HG03175 (cell line): ENCODE data around the gene IGF1.

Experiments used
- ATAC-seq: cut with Tn5 transposase; IDR thresholded peaks from one replicate; pipeline ENCODE4 v1.9.1; 2021; ENCODE audit warnings: mild to moderate bottlenecking, moderate library complexity; ENCODE audit not compliant: unreplicated experiment

Gene IGF1

DNA sequence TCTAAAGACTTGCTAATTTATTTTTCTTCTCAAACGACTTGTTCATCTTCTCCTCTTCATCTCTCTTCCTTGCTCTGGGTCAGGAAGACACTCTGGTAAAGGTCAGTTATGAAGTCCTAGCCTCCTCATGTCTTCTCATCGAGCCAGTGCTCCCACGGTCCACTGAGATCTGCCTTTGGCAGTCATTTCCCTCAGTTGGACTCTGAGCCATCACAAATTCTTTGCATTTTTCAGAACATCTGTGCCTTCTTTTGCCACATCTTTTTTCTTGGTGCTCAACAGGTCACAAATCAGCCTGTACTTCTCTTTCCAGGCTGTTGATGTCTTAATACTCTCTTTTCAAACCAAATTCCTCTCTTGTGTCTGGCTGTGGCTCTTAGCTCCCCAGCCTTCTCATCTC, 49.7 kb downstream of the IGF1 start:
- no peak for ATAC-seq

DNA sequence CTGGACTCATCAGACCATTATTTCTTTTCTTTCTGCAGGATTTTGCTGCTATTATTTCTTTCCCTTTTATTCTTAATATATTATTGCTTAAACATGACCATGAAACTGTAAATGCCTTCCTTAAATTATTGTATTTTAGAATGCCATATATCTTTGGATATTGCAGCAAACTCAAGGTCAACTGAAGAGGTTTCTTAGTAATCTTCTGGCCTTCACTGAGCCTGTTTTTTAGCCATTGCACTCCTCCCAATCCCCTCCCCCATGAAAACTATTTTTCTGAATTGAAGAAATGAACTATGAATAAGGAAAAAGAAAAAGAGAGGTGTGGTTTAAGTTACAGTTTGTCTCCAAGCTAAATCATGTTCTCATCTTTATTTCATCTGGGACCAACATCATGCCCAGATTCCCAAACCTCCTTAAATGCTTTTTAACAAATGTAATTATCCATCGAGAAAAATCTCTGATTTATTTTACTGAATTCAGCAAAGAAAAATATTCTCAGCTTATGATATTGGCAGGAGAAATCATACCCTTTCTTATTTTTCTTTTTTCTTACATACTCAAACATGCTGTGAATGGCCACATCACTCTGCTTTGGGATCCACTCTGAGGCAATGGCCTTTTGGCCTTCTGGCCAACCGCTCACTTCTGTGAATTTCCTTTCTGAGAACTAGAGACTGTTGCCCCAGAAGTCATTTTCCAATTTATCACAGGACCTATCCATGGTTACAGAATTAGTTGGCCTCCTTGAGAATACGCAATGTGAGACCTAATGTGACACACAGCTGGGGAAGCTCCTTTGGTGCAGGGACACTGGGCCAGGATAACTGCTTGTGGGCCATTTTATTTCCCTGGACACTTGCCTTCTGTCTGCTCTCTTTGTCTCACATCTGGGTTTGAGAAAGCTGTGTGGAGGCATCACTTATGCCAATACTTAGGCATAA, 50.9 kb downstream of the IGF1 start:
- ATAC-seq: no peak

DNA sequence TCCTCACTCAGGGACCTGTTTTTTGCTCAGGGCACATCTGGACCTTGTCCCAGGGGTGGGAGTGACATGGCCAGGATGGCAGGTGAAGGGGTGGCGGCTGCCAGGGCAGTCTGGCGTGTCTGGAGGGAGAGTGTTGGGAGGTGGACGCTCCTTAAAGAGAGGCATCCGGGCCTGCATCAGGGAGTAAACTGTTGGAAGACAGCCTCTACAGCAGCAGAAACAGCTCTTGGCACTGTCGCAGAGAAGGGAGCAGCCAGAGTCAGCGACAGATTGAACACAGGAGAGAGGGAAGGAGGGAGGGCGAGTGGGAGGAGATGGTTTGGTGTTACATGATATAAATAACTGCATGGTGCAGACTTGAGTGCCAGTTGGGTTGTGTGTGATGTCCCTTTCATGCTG, 52.8 kb downstream of the IGF1 start:
- ATAC-seq: no peak

DNA sequence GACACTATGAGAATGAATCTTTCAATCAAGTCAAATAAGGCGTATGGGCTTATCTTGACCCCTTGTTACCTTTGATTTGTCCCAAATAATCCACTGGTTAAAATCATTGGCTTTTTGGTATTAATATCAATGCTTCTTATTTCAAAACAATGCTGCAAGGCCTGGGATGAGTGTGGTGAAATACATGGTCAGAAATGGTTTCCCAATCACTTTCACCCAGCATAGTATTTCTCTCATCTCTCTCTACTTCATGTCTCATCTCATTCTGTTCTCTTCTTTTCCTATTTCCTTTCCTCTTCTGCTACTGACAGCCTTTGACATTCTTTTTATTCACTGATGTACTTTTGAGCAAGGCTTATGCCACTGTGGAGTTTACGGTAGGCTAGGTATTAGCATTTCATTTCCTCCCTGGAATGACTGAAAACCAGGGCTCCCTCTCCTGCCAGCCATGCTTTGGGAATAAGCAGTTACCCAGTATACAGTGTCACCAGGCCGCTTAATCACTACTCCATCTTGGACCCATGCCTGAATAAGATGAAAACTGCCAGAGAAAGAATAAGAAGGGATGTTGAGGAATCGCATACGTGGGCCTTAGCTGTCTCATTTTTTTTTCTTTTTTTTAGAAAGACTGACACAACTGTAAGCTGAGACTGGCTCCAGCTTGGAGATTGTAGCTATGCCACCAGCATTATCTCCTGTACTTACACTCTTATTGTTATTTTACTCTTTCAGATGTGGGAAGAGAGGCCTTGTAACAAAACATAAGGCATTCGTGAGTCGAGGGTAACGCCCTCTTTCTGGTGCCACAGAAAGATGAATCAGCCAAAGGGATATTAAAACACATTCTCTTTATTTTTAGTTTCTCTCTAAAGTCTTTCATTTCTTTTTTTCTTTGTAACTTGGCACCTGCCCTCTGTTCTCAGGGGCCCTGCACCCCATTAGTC, 53.5 kb downstream of the IGF1 start:
- ATAC-seq: no peak

DNA sequence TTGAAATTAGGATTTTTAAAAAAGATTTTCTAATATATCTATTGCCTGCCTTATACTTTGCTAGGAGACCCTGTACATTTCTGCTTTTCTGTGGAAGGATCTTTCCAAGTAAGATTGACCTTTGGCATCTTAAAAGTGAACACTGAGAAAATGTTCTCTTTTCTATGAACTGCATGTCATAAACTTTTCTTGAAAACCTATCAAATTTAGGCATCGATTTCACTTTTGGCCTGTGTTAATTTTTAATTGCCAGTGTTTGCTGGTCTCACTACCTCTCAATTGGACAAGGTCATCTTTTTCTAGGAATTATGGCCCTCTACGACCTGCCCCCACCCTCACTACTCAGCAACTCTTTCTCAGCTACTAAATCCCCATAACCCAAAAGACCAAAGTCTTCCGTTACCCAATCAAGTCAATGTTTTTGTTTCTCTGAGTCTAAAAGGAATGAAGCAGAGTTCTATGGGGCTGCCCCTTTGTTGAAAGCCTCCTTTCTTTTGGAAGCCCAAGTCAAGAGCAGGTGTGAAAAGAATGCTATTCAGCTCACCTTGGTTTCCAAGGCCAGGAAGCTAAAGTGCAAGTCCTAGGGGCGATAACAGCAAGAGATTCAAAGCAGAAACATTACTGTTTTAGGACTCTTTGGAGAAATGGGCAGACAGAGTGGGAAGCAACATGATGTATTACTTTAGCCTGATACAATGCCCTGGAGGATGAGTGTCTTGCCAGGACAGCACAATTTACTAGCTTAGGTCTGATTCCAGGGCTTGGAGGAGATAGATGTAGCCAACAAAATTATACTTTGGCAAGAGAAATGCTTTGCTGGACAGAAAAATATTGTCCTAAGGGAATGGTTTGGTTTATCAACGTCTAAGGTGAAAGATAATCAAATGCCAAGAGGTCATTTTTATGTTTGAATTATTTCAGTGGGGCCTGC, 55.0 kb downstream of the IGF1 start:
- no peak for ATAC-seq

DNA sequence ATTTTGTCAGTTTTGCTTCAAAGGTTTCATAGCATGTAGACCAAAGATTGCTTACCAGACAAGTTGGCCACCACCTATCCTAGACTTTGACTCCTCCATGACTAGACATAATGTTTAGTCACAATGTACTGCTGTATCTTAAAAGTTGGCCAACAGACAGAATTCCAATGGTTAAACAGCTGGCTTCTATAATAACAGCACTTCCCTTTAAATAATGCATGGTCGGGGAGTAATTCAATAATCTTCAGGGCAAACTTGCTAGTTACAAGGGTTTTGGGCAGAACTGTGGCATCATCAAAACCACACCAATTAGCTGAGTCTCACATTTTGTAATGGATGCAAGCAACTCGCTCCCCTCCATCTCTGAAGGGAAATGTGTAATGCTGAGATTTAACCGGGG, 56.9 kb downstream of the IGF1 start:
- ATAC-seq: no peak

DNA sequence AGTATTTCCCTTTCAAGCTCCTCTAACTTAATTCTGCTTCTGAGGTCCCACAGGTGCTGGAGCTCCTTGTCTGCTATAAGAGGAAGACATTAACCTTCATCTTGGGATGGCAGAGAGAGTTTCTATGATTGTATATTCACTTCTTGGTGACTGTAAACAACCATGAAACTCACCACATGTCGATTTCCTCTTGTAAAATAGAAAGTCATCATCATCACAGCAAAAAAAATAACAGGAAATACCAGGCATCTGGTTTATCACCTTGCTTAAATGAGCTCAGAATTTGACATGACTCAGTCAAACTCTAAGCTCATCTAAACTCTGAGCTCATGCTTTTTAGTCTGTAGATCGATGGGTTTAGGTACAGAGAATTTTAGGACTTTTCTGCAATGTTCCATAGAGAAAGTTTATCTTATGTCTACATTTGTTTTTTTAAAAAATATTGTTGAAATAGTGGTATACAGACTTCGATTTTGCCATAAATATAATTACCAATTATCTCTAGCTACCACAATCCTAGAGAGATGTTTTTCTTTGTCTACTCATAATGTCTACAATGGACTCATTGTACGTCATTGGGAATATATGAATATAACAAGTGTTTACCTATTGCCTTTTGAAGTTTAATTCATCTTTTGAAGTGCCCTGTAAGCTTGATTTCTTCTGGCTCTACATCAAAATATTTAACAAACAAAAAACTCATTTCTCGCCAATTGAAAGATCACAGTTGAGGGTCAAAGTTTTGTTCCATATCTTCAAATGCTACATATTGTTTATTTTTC, 58.4 kb downstream of the IGF1 start:
- ATAC-seq: no peak

DNA sequence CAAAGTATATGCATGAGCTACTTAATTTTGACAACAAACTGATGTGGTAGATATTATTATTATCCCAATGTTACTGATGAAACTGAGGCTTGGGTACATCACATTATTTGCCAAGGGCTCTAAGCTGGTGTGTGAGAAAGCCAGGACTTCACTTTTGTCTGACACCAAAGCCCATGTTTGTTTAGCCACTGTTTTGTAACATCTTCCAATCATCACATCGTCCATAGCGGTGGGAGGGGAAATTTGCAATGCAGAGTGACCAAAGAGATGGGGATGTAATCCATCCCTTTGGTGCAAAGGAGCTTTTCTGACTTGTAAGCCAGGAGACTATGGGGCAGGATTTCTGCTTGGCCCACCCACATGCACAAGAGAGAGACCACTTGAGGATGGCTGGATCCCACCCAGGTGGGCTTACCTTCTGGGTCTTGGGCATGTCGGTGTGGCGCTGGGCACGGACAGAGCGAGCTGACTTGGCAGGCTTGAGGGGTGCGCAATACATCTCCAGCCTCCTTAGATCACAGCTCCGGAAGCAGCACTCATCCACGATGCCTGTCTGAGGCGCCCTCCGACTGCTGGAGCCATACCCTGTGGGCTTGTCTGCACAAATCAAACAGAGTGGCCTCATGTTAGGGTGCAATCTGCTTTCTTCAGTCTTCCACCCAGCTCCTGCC, 61.1 kb downstream of the IGF1 start:
- no peak for ATAC-seq

DNA sequence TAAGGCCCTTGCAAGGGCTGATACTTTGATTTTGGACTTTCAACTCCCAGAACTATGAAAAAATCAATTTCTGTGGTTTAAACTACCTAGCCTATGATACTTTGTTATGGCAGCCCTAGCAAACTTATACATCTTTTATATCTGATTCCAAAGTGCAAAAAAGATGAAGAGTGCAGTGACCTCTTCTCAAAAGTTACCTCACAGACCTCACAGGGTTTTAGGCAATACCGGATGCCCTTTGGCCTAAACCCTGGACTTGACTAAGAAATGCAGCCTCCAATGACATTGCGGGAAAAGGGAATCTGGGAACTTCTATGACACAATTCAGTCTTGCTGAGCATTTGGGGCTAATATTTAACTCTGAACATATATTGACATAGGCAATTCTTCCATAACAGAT, 63.3 kb downstream of the IGF1 start:
- no peak for ATAC-seq

DNA sequence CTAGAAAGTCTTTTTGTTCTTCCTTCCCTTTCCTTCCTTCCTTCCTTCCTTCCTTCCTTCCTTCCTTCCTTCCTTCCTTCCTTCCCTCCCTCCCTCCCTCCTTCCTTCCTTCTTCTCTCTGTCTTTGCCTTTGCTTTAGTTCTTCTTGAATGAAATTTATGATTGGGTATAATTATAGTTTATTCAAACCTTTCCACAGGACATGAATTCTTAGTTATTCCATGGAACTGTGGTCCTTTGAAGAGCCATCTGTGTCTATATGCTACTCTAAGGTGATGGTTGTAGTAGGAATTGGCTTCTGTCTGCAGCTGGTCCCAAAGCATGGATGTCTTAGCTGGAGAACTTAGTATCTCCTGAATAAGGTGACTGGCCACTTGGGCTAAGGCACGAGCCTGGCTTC, 64.8 kb downstream of the IGF1 start:
- ATAC-seq: no peak

DNA sequence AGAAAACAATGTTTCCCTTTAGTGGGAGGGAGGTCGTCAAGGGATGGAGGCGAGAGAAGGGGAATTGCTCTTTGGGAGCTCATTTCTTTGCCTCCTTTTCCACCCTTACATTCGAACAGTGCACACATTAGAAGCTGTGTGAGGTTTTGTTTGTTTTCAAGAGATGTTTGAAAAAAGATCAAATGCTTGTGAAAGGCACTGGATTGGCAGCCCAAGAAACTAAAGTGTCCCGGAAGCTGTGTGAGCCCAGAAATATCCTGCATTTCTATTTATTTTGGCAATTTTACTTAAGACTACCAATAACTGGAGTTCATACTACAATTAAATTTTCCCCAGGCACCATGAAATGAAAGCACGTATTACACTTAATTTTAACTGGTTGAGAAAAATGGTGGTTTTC, 67.0 kb downstream of the IGF1 start:
- no peak for ATAC-seq

DNA sequence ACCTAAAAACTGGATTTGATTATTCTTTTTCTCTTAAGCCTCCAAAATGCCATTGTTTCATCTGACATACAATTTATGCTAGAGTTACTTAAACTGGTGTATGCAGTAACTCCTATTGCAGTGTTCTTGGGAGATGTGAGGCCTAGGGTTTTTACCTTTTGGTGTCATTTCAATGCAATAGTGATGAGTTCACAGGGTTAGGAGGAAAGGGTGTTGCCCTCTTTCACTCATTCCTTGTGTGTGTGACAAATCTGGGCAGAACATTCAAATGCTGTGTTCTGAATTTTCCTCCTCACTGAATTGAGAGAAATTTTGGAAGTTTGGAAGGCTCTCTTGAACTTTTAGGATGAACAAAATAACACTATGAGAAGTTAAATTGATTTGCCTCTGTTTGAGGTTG, 69.9 kb downstream of the IGF1 start:
- ATAC-seq: no peak

DNA sequence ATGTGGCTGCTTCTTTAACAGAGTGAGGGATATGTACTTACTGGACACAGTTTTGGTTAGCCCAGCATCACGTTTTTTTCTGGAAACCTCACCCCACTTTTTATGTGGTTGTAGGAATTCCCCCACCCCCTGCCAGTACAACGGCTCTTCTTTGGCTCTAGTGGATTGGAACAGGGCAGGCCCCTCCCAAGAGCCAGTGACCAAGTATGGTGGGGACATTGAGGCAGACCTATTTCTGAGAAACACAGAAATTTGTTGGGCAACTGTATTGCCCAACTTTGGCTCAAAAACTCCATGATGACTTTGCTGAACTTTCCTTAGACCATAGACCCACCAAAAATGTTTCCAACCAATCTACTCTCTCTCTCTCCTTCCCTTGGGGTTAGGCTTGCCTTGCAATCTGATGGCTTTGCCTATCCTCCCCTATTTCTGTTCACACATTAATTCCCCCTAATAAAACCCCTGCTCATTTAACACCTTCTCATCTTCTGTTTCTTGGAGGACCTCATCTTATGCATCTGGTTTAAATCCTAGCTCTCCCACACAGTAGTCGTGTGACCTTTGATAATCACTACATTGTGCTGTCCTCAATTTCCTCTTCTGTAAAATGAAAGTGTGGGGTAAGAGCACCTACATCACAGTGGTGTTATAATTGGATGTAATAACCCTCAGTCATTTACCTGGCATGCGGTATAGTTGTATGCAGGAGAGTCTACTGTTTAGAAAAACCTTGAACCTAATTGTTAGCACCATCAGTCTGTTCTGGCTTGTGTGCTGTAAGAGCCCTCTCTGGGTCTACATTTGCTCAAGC, 71.7 kb downstream of the IGF1 start:
- ATAC-seq: no peak

DNA sequence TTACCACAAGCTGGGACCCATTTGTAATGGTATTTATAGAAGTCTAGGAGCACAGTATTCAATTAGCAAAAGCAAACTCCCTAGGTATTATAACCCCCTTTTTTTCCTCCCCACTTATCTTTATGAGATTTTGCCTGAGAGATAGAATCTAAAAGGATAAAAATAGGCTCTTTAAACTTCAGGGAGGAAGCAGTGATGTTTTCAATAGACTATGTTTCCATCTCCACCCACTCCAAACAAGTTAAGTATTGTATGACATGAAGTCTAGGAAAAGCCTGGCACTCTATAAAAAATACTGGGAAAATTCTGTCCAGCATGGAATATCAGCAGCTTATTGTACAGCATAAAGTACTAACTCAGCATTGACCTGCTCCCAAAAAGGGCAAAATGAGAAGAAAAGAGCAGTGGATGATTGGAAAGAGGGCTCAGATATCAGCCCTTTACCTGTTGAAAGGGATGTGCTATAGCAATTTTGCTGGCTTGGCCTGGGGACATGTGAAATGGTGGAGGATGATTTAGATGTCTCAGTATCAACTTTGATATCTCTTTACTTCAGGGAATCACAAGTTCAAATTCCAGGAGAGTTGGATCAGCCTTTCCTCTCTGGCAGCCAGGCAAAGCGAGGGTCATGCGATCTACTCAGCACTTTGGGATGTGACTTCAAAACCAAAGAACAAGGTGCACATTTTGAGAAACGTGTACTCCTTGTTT, 72.4 kb downstream of the IGF1 start:
- no peak for ATAC-seq

DNA sequence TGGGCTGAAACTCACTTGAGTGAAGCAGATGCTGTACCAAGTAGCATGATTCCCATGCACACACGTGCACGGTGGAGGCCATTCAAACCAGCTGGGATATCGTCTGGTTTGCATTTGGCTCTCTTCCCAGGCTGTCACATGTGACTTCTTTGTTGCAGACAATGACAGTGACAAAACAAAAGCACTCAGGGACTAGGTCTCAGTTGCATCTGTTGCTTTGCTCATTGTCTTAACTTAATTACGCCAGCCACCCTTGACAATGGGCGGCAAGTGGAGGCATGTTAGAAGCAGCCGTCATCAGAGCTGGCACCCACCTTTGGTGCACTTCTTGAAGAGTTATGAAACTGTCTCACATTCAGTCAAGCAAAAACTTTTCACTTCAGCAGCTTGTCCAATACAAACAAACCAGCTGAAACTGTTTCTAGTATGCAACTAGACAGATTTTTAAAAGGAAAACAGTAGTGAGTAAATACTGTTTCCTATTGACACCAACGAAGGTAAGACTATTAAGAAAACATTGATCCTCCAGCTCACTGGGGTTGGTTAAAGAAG, 74.3 kb downstream of the IGF1 start:
- no peak for ATAC-seq

DNA sequence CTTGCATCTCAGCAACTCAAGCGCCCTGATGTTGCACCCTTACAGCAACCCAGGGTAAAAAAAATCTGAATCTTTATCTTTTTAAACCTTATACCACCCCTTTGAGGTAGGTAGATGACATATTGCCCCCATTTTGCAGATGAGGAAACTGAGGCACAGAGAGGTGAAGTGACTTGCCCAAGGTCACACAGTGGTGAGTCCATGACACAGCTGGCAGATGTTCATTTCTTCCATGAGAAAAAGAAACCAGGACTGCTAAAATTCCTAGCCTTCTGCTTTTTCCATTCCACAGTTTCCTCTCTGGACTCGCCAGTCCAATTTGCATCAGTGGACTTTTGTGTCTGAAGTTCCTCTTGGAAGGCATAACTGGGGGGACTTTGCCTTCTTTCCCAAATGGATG, 79.3 kb downstream of the IGF1 start:
- no peak for ATAC-seq

DNA sequence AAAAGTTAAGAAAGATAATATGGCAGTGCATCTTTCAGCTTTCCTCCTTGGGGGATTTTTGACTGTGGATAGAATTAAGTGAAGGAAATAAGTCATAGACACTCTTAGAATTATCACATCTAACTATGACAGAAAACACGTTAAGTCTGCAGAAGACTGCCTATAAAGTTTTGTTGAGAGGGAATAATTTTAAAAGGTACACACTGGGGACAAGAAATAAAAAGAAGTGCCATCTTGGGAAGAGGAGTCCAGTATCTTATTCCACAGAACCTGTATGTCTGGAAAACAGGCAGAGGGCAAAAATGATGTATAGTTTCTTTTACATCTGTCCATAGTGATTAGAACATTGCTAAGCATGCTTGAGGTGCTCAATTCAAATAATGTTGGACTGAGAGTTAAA, 80.7 kb downstream of the IGF1 start:
- no peak for ATAC-seq

DNA sequence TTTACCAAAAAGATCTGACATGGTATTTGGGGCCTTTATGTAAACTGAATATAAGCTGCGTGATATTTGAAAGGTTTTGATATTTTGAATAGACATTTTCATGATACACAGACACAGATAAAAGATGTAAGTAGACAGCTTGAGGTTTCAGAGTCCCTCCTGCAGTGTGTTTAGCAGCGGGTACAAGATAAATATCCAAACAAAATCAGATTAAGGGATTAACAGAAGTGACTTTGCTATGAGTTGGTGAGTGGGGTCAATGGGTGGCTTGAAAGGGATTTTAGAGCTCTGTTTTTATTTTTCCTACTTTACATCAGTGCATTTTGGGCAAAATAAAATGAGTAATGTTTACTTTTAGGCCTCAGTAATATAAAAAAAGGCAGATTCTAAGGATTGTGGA, 84.1 kb downstream of the IGF1 start:
- ATAC-seq: no peak
